ENCODE results near the gene AK8. TPM values are rescaled to one million over a fixed set of nuclear protein-coding genes. Genes with fewer than 3 reads are reported as not detected.

The AK8 gene
- total RNA-seq, 6 experiments from 2014 or later = 0.07 to 0.24 (median 0.12) TPM; not detected in 1

DNA sequence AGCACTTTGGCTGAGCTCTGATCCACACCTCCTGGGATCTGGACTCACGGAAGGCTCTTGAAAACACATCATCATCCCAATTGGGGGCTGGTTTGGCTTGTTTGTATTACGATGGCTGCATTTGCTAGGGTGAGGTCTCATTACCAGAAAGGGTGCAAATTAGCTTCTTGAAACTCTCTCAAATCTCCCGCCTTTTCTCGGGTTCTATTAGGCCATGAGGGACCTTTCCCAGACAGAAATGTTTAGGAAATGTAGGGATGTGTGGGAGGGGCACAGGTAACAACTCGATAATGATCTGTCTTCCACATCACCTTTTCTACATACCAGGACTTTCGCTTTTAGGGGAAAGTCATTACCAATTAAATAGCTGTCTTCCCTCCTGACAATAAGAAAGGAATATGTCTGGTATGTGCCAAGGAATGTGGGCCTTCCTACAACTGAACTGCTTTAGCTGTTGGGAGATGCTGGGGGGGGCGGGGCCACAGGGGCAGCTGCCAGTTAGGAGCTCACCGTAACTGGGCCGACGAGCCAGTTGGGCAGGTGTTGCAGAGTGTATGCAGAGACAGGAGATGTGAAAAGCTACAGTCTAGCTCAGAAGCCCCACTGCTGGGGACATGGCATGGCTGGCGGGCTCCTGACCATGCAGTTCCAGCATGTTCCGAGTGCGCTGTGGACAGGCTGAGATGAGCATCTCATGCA is 71.2 kb downstream of the AK8 start:
- TF ChIP-seq, protein P1, sequence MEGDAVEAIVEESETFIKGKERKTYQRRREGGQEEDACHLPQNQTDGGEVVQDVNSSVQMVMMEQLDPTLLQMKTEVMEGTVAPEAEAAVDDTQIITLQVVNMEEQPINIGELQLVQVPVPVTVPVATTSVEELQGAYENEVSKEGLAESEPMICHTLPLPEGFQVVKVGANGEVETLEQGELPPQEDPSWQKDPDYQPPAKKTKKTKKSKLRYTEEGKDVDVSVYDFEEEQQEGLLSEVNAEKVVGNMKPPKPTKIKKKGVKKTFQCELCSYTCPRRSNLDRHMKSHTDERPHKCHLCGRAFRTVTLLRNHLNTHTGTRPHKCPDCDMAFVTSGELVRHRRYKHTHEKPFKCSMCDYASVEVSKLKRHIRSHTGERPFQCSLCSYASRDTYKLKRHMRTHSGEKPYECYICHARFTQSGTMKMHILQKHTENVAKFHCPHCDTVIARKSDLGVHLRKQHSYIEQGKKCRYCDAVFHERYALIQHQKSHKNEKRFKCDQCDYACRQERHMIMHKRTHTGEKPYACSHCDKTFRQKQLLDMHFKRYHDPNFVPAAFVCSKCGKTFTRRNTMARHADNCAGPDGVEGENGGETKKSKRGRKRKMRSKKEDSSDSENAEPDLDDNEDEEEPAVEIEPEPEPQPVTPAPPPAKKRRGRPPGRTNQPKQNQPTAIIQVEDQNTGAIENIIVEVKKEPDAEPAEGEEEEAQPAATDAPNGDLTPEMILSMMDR (IDR thresholded peaks at IDR 0.05) = no peak
- H3K36me3 Mint-ChIP-seq (ENCODE audit: low read depth) = no peaks in the 10 kb centered on the region
- H3K4me3 Mint-ChIP-seq = no peak overlapping the region
- H3K9me3 Mint-ChIP-seq = no peaks in the 10 kb centered on the region
- H3K27ac Mint-ChIP-seq = no peak overlapping the region
- peaks cover 4% of the 10 kb centered on the region; the same call in 1 of the 2 replicates for H3K4me1 Mint-ChIP-seq (ENCODE audit: low read depth)
- DNase-seq = no peak
- H3K27me3 Mint-ChIP-seq (ENCODE audit: insufficient read depth) = peaks cover 61% of the 10 kb centered on the region

DNA sequence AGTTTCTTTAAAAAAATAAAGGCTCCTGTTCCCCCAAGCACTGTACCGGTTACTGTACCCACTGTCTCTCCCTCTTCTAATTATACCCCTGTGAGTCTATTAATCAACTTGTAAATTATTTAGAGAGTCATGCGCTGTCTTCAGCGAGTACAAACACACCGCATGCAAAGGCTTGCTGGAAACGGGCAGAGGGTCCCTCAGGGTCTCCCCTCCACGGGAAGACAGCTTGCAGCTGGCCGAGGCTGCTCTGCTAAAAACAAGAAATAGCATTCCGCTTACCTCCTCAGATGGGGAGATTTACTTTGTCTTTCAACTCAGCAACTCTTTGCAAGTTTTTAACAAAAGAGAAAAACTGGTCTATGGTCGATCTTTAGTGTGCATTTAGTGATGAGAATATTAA is 71.8 kb downstream of the AK8 start:
- peaks cover 60% of the 10 kb centered on the region for H3K27me3 Mint-ChIP-seq (ENCODE audit: insufficient read depth)

DNA sequence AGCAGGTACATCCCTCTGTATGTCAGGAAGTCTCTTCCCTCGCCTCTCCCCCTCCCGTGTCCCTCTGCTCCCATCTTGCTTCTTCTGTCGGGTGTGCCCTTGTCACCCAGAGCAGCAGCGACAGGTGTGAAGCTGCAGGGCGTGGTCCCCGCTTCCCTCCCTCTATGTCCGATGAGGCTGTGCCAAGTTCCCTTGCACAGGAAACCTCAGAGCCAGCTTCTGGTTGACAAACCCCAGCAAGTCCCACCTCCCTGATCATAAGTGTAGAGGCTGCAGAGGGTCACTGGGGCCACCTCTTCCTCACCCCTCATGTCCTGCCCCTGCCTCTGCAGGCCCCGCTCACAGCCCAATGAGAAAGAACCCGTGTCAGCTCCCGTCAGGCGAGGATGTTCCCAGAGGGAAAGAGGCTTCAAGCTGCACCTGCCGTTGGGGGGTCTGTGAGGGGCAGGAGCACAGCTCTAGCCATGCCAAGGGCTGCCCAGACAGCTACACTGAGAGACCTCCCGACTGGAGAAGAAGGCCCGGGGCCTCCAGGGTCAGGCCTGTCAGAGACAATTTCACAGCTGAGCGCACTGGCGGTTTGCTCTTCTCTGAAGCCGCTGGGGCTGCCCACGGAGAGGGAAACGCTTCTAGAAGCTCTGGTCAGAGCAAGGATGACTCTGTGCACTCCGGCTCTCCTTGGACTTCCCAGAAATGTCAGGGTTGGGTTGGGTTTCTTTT is 73.3 kb downstream of the AK8 start:
- H3K27ac Mint-ChIP-seq = no peak overlapping the region
- H3K4me1 Mint-ChIP-seq (ENCODE audit: low read depth) = peaks cover 13% of the 10 kb centered on the region
- no peak for DNase-seq
- H3K27me3 Mint-ChIP-seq (ENCODE audit: insufficient read depth) = peaks cover 47% of the 10 kb centered on the region
- H3K4me3 Mint-ChIP-seq = no peak overlapping the region
- TF ChIP-seq, protein P1 (IDR thresholded peaks at IDR 0.05) = no peak
- no peaks in the 10 kb centered on the region for H3K36me3 Mint-ChIP-seq (ENCODE audit: low read depth)
- H3K9me3 Mint-ChIP-seq = no peaks in the 10 kb centered on the region

More for the DNA sequence above, 71.8 kb downstream of the AK8 start:
- TF ChIP-seq, protein P1 (IDR thresholded peaks at IDR 0.05) = no peak
- Mint-ChIP-seq H3K9me3 (no peaks in the 10 kb centered on the region), H3K27ac (no peak overlapping the region), H3K4me1 (ENCODE audit: low read depth) (peaks cover 4% of the 10 kb centered on the region; the same call in 1 of the 2 replicates), H3K36me3 (ENCODE audit: low read depth) (no peaks in the 10 kb centered on the region), H3K4me3 (no peak overlapping the region)
- DNase-seq = no peak

DNA sequence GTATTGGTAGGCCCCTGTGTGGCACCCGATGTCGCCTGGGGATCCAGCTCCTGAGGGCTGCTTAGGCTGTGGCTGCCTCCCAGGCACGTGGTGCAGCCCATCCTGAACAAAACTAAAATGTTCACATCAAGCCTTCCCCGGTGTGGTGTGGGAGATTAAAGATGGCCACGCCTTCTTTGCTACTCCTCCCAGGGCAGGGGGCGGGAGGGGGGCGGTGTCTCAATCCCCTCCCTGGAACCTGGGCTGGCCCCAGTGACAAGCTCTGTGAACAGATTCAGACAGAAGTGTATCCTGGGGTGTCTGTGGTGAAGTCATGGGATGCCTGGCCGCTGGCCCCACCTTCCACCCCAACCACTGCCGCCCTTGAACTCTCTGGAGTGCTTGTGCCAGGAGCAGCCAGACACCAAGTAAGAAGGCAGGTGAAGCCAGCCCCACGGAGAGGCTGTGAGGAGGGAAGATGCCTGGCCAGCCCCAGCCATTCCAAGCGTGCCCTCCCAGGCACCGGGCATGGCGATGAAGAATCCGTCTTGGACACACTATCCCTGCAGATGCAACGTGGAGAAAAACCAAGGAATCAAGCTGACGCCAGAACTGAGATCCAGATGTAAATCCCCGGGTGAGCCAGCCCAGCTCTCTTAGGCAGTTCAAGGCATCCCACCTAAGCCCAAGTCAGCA is 75.8 kb downstream of the AK8 start:
- H3K4me3 Mint-ChIP-seq = no peak overlapping the region

DNA sequence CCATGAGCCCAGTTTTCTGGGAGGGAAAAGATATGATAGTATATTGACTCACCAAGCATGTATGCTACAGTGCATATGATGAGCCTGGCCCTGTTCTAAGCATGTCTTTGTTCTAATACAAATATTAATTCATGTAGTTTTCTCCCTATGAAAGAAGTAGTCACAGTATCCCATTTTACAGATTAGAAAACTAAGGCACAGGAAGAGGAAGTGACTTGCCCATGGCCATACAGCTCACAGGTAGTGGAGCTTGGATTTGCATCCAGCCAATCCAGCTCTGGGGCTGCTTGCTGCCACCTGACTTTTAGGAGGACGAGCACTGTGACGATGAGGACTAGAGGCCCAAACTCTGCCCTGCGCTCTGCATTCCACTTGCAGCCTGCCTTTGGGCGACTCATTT is 76.4 kb downstream of the AK8 start:
- Mint-ChIP-seq H3K27ac (no peak overlapping the region), H3K4me1 (ENCODE audit: low read depth) (peaks cover 27% of the 10 kb centered on the region), H3K4me3 (no peak overlapping the region), H3K9me3 (no peaks in the 10 kb centered on the region), H3K36me3 (ENCODE audit: low read depth) (no peaks in the 10 kb centered on the region), H3K27me3 (ENCODE audit: insufficient read depth) (peaks cover 41% of the 10 kb centered on the region)
- DNase-seq = no peak
- TF ChIP-seq, protein P1 (IDR thresholded peaks at IDR 0.05) = no peak

More for the DNA sequence above, 75.8 kb downstream of the AK8 start:
- DNase-seq = no peak
- Mint-ChIP-seq H3K27ac (no peak overlapping the region), H3K36me3 (ENCODE audit: low read depth) (no peaks in the 10 kb centered on the region), H3K4me1 (ENCODE audit: low read depth) (peaks cover 31% of the 10 kb centered on the region), H3K9me3 (no peaks in the 10 kb centered on the region), H3K27me3 (ENCODE audit: insufficient read depth) (peaks cover 36% of the 10 kb centered on the region)
- TF ChIP-seq, protein P1 (IDR thresholded peaks at IDR 0.05) = no peak
